NCI-H524 (cell line): ENCODE data around the gene PET100.

Source experiments
- DNase-seq, 2 experiments: peaks; one replicate each; lab custom pipeline; 2025; lab: John Stamatoyannopoulos, UW

PET100 gene

GRCh38 chr19:7679771-7680605 lies 50.4 kb downstream of the PET100 start:
- DNase-seq: no peak

DNA sequence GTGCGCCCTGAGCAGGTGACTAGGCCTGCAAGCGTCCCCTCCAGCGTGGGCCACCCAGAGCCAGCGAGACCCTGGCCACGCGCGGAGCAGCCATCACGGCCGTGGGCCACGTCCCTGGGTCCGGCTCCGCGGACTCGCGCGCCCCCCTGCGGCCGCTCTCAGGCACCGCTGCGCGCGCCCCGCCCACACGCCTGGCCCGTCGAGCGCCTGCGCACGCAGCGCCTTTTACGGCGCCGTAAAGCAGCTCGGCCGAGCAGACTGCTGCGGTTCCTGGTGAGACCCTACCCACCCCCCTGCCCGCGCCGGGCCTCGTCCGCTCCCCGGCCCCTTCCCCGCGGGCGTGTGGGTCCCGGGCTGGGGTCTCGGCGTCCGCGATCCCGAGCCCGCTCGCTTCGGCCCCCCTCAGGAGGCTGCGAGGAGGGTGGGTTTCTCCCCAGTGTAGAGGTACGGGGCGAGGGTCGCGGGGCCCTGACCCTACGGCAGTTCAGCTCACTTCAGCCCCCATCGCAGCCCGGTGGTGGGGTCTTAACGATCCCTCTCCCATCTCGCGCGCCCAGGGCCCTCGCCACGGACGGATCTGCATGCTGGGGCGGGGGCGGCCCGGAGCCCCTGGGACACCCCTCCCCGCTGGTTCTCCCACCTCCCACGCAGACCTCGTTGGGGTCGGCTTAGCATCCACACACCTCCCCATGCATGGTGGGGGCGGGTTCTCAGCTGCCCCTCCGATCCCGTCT lies 51.2 kb downstream of the PET100 start, which contains the start of gene TRAPPC5:
TRAPPC5 (plus strand) TSS at position 228 of the 734 bp plus-strand sequence. CDS start 1,421 bp downstream, outside the sequence.
- peak; percentile 49 to 88 for DNase-seq
